ENCODE data around the gene ITPR1.

GRCh38 chr3:4859788-4860187 lies 366.6 kb downstream of the ITPR1 start:
- no peak for TF ChIP-seq EZH2 (IDR thresholded peaks at IDR 0.05; ENCODE audit: low read depth)
- TF ChIP-seq CTCF (conservative IDR thresholded peaks at IDR 0.05), result no peak

All from PC-9 (cell line).